ENCODE data around the gene TXNDC11. TPM values are rescaled to one million over a fixed set of nuclear protein-coding genes. Genes with fewer than 3 reads are reported as not detected.

The TXNDC11 gene
- total and polyA plus RNA-seq, 2 experiments from 2014 or later, result 6.8 to 12.0 TPM

DNA sequence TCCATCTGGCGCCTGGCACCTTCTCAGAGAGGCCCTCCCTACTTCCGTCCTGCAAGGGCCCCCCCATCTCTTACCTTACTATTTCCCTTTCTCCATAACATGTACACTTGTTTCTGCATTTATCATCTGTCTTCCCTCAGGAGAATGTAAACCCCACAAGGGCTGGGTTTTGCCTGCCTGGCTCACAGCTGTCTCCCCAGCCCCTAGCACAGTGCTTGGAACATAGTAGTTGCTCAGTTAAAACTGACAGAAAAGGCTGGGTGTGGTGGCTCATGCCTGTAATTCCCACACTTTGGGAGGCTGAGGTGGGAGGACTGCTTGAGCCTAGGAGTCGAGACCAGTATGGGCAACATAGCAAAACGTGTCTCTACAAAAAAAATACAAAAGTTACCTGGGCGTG is 80.1 kb downstream of the TXNDC11 start (continued):
- TF ChIP-seq, protein P1, sequence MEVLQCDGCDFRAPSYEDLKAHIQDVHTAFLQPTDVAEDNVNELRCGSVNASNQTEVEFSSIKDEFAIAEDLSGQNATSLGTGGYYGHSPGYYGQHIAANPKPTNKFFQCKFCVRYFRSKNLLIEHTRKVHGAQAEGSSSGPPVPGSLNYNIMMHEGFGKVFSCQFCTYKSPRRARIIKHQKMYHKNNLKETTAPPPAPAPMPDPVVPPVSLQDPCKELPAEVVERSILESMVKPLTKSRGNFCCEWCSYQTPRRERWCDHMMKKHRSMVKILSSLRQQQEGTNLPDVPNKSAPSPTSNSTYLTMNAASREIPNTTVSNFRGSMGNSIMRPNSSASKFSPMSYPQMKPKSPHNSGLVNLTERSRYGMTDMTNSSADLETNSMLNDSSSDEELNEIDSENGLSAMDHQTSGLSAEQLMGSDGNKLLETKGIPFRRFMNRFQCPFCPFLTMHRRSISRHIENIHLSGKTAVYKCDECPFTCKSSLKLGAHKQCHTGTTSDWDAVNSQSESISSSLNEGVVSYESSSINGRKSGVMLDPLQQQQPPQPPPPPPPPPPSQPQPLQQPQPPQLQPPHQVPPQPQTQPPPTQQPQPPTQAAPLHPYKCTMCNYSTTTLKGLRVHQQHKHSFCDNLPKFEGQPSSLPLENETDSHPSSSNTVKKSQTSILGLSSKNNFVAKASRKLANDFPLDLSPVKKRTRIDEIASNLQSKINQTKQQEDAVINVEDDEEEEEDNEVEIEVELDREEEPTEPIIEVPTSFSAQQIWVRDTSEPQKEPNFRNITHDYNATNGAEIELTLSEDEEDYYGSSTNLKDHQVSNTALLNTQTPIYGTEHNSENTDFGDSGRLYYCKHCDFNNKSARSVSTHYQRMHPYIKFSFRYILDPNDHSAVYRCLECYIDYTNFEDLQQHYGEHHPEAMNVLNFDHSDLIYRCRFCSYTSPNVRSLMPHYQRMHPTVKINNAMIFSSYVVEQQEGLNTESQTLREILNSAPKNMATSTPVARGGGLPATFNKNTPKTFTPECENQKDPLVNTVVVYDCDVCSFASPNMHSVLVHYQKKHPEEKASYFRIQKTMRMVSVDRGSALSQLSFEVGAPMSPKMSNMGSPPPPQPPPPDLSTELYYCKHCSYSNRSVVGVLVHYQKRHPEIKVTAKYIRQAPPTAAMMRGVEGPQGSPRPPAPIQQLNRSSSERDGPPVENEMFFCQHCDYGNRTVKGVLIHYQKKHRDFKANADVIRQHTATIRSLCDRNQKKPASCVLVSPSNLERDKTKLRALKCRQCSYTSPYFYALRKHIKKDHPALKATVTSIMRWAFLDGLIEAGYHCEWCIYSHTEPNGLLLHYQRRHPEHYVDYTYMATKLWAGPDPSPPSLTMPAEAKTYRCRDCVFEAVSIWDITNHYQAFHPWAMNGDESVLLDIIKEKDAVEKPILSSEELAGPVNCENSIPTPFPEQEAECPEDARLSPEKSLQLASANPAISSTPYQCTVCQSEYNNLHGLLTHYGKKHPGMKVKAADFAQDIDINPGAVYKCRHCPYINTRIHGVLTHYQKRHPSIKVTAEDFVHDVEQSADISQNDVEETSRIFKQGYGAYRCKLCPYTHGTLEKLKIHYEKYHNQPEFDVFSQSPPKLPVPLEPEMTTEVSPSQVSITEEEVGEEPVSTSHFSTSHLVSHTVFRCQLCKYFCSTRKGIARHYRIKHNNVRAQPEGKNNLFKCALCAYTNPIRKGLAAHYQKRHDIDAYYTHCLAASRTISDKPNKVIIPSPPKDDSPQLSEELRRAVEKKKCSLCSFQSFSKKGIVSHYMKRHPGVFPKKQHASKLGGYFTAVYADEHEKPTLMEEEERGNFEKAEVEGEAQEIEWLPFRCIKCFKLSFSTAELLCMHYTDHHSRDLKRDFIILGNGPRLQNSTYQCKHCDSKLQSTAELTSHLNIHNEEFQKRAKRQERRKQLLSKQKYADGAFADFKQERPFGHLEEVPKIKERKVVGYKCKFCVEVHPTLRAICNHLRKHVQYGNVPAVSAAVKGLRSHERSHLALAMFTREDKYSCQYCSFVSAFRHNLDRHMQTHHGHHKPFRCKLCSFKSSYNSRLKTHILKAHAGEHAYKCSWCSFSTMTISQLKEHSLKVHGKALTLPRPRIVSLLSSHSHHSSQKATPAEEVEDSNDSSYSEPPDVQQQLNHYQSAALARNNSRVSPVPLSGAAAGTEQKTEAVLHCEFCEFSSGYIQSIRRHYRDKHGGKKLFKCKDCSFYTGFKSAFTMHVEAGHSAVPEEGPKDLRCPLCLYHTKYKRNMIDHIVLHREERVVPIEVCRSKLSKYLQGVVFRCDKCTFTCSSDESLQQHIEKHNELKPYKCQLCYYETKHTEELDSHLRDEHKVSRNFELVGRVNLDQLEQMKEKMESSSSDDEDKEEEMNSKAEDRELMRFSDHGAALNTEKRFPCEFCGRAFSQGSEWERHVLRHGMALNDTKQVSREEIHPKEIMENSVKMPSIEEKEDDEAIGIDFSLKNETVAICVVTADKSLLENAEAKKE (CRISPR knock-in tag; IDR thresholded peaks at IDR 0.05), result no peak
- TF ChIP-seq EZH2 (IDR thresholded peaks at IDR 0.05; ENCODE audit: low read depth, unreplicated experiment), result no peak
- TF ChIP-seq NANOG (IDR thresholded peaks at IDR 0.05; ENCODE audit: borderline replicate concordance), result no peak

- no peak overlapping the region for H3K27ac Mint-ChIP-seq
- TF ChIP-seq CREB1 (CRISPR knock-in tag; IDR thresholded peaks at IDR 0.05; ENCODE audit: low read depth), result no peak
- TF ChIP-seq EZH2 (IDR thresholded peaks at IDR 0.05; ENCODE audit: low read depth, unreplicated experiment), result no peak
- no peak for TF ChIP-seq JUNB (IDR thresholded peaks at IDR 0.05; ENCODE audit: unreplicated experiment)
- TF ChIP-seq, protein P1 (CRISPR knock-in tag; IDR thresholded peaks at IDR 0.05), result no peak
- TF ChIP-seq NANOG (IDR thresholded peaks at IDR 0.05; ENCODE audit: borderline replicate concordance), result no peak
- no peak for TF ChIP-seq POLR2AphosphoS5 (IDR thresholded peaks at IDR 0.05; ENCODE audit: low read depth)
- no peak for TF ChIP-seq STAT1 (IDR thresholded peaks at IDR 0.05; ENCODE audit: unreplicated experiment)
- TF ChIP-seq EZH2phosphoT487 (IDR thresholded peaks at IDR 0.05; ENCODE audit: unreplicated experiment), result no peak
Measured at GRCh38 chr16:11660565-11660964, 82.1 kb downstream of the TXNDC11 start.

More at GRCh38 chr16:11660565-11660964, 82.1 kb downstream of the TXNDC11 start:
- Histone ChIP-seq H3K4me1 (ENCODE audit: insufficient read depth) (peaks cover 14% of the 10 kb centered on the region), H3K79me2 (replicated peaks; ENCODE audit: insufficient read depth) (no peaks in the 10 kb centered on the region), H3K9me2 (ENCODE audit: insufficient read depth) (no peaks in the 10 kb centered on the region), H3K36me3 (ENCODE audit: insufficient read depth) (no peaks in the 10 kb centered on the region), H3K27me3 (ENCODE audit: insufficient read depth) (no peaks in the 10 kb centered on the region), H3K4me2 (no peak overlapping the region), H4K20me1 (replicated peaks; ENCODE audit: insufficient read depth) (no peaks in the 10 kb centered on the region), H3K27ac (ENCODE audit: low read depth) (no peak overlapping the region), H2AFZ (no peak overlapping the region), H3F3A (replicated peaks; ENCODE audit: low read depth) (peaks cover 7% of the 10 kb centered on the region; the same call in 1 of the 2 replicates), H3K4me3 (no peak overlapping the region)
- H3K4me3 Mint-ChIP-seq, result no peak overlapping the region
- H3K4me1 Mint-ChIP-seq, result peaks cover 21% of the 10 kb centered on the region
- no peaks in the 10 kb centered on the region for H3K36me3 Mint-ChIP-seq (ENCODE audit: low read depth)
- no peak for DNase-seq (ENCODE audit: low spot score)
- H3K27me3 Mint-ChIP-seq (ENCODE audit: insufficient read depth, low read depth, poor library complexity), result peaks cover 11% of the 10 kb centered on the region
- H3K9me3 Mint-ChIP-seq, result no peaks in the 10 kb centered on the region
- no peak for ATAC-seq
